T-cell (primary cell): ENCODE data around the gene GABRB3. TPM values are rescaled to one million over a fixed set of nuclear protein-coding genes. Genes with fewer than 3 reads are reported as not detected.
"Not testable (repeated sequence)": the region's sequence is repeated elsewhere in the genome, so short reads cannot be mapped to it uniquely, and the experiment has no call there.

Experiments
- ATAC-seq, 4 experiments: fragments of 200-7000 bp in 3 of 4; fragments of 150-1000 bp in 1 of 4; cut with Tn5 transposase; replicated peaks in 1 of 4; 1 replicate in 3 of 4; 2 replicates in 1 of 4; pipeline ENCODE4 v1.10.0; 2021; ENCODE audit warnings: moderate library complexity in 3 of 4, mild to moderate bottlenecking in 2 of 4, moderate number of reproducible peaks in 1 of 4
- CTCF ChIA-PET, 2 donors: fragments of 300-600 bp; sonication (Branson Sonifier 250); formaldehyde crosslinking; loops; one replicate each; lab custom pipeline; 2022; ENCODE audit warnings: antibody characterized with exemption in 2 of 2; lab: Charles Lee
- POLR2A ChIA-PET, 2 donors: fragments of 300-600 bp; sonication (Branson Sonifier 250); formaldehyde crosslinking; loops; one replicate each; lab custom pipeline; 2022; ENCODE audit warnings: antibody characterized with exemption in 2 of 2; lab: Charles Lee
- DNase-seq, 35 experiments: peaks; one replicate each; pipeline versions ENCODE4 v3.0.0 to v3.0.0-alpha.2; 2013 to 2023
- H3K27ac ChIP-seq: one replicate; pipeline ENCODE4 v1.5.1; 2013; ENCODE audit warnings: low read length
- H3K27me3 ChIP-seq, 2 experiments: replicated peaks in 1 of 2; 1 replicate in 1 of 2; 2 replicates in 1 of 2; pipeline versions ENCODE4 v1.6.1 to v1.7.0; 2013; ENCODE audit warnings: low read length in 1 of 2, mixed read lengths in 1 of 2; ENCODE audit not compliant: control insufficient read depth in 2 of 2, insufficient read depth in 2 of 2; ENCODE audit errors: extremely low read depth in 1 of 2
- H3K36me3 ChIP-seq, 2 donors: 1 replicate in 1 of 2; 2 replicates in 1 of 2; pipeline versions ENCODE4 v1.6.1 to v1.7.0; 2013; ENCODE audit warnings: low read length in 1 of 2; ENCODE audit not compliant: control insufficient read depth in 2 of 2, insufficient read depth in 1 of 2; ENCODE audit errors: extremely low read depth in 1 of 2
- H3K4me1 ChIP-seq, 2 experiments: 1 replicate in 1 of 2; 2 replicates in 1 of 2; pipeline versions ENCODE4 v1.6.1 to v1.7.0; 2013; ENCODE audit warnings: low read length in 2 of 2, mixed read lengths in 1 of 2; ENCODE audit not compliant: insufficient read depth in 2 of 2, control insufficient read depth in 1 of 2; ENCODE audit errors: extremely low read depth in 1 of 2
- H3K4me3 ChIP-seq, 2 donors: 1 replicate in 1 of 2; 2 replicates in 1 of 2; pipeline versions ENCODE4 v1.5.1 to v1.7.0; 2013; ENCODE audit warnings: mild to moderate bottlenecking in 2 of 2, low read length in 1 of 2, moderate library complexity in 1 of 2; ENCODE audit not compliant: control insufficient read depth in 1 of 2; ENCODE audit errors: extremely low read depth in 1 of 2
- H3K9me3 ChIP-seq: 2 replicates; pipeline ENCODE4 v1.7.0; 2013
- H3K27ac Mint-ChIP-seq, 2 donors: one replicate each; pipeline ENCODE4 v1.8.0; 2020 to 2021; ENCODE audit warnings: mild to moderate bottlenecking in 2 of 2, mixed read lengths in 2 of 2
- H3K27me3 Mint-ChIP-seq, 2 donors: one replicate each; pipeline ENCODE4 v1.8.0; 2021 to 2022; ENCODE audit warnings: mixed read lengths in 2 of 2
- H3K36me3 Mint-ChIP-seq: one replicate; pipeline ENCODE4 v1.8.0; 2021; ENCODE audit warnings: mixed read lengths
- H3K4me1 Mint-ChIP-seq, 3 donors: one replicate each; pipeline ENCODE4 v1.8.0; 2020 to 2022; ENCODE audit warnings: mixed read lengths in 3 of 3, mild to moderate bottlenecking in 1 of 3
- H3K4me3 Mint-ChIP-seq, 3 donors: one replicate each; pipeline ENCODE4 v1.8.0; 2020 to 2022; ENCODE audit warnings: mild to moderate bottlenecking in 3 of 3, mixed read lengths in 3 of 3, moderate library complexity in 3 of 3
- H3K9me3 Mint-ChIP-seq, 3 donors: one replicate each; pipeline ENCODE4 v1.8.0; 2020 to 2022; ENCODE audit warnings: mixed read lengths in 3 of 3
- WGBS: methylation state at CpG from one replicate; pipeline ENCODE4 v1.1.5; 2013; ENCODE audit warnings: missing lambda C conversion rate; ENCODE audit not compliant: insufficient coverage; 5-methylcytosine and 5-hydroxymethylcytosine counted together
- total RNA-seq, 35 experiments: library from RNA in 6 of 35; stranded (reverse) in 6 of 35; fragments of 120-200 nt in 1 of 35; gene quantifications; one replicate each; pipeline versions ENCODE4 v1.2.1 to v1.2.4 and lab custom pipeline; 2013 to 2026

The GABRB3 gene
- total RNA-seq, 5 donors from 2014 or later (not counting 1 experiment from before 2014, with no cell fraction given): 0.23 to 0.76 (median 0.54) TPM; not detected in 2

- H3K36me3 ChIP-seq: no peaks in the 10 kb centered on the region
- H3K4me3 ChIP-seq: no peak overlapping the region
- 73% methylated on average over 5 of the region's 5 CpGs for WGBS
- H3K4me1 ChIP-seq: no peaks in the 10 kb centered on the region
- no peak overlapping the region for H3K27ac ChIP-seq
- no peaks in the 10 kb centered on the region for H3K9me3 ChIP-seq
- POLR2A ChIA-PET: no interaction called here
- no peak overlapping the region for H3K4me3 Mint-ChIP-seq
- DNase-seq (no peak), ATAC-seq (no peak)
- H3K4me1 Mint-ChIP-seq: no peaks in the 10 kb centered on the region
- H3K36me3 Mint-ChIP-seq: no peaks in the 10 kb centered on the region
- CTCF ChIA-PET: no interaction called here
- no peak overlapping the region for H3K27ac Mint-ChIP-seq
- peaks cover 18 to 36% (median 18%) of the 10 kb centered on the region in 3 donors for H3K9me3 Mint-ChIP-seq
- H3K27me3 Mint-ChIP-seq: peaks cover 0 to 6% of the 10 kb centered on the region in 2 donors
- peaks cover 0 to 4% of the 10 kb centered on the region in 2 experiments for H3K27me3 ChIP-seq
Observed at GRCh38 chr15:26729030-26729429, 43.8 kb downstream of the GABRB3 start.

DNA sequence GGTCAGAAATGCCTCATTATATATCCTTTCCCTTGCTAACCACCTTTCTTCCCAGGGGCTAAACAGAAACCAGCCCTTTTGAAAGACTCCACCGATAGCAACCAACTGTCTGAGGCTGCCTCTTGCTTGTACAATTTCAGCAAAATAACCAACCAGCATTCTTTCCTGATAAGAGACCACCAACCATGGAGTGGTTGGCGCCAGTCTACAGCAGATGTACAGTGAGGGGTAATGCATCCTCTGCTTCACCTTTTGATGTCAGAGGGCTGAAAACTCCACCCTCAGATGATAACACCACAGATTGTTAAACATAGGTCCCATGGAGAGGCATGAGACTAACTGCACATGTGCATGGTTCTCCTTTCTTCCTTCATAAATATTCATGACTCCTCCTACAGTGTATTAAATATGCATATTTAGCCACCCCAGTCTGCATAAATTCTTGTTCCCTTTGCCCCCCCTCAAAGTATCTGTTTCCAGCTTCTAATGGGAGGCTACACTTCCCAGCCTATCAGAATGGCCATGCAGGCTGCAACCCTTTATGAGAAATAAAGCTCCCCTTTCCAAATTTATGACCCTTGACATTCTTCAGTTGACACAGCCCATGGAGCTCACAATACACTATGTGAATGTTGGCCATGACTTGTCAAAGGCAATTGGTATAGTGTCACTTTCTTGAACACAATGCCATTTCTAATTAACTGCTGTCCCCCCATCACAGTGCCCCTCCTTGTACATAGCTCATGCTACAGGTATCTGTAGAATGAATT, 48.3 kb downstream of the GABRB3 start:
- Histone ChIP-seq H3K36me3 (no peaks in the 10 kb centered on the region), H3K9me3 (no peaks in the 10 kb centered on the region), H3K27me3 (peaks cover 0 to 4% of the 10 kb centered on the region in 2 experiments), H3K27ac (no peak overlapping the region), H3K4me1 (no peaks in the 10 kb centered on the region), H3K4me3 (no peak overlapping the region)
- Mint-ChIP-seq H3K4me1 (no peaks in the 10 kb centered on the region), H3K36me3 (no peaks in the 10 kb centered on the region), H3K27me3 (peaks cover 5 to 6% of the 10 kb centered on the region in 2 donors), H3K4me3 (no peak overlapping the region), H3K27ac (no peak overlapping the region), H3K9me3 (peaks cover 4 to 19% (median 17%) of the 10 kb centered on the region in 3 donors)
- CTCF ChIA-PET: no interaction called here
- no CpG with 5 or more reads among the region's 2 CpGs for WGBS
- POLR2A ChIA-PET: no interaction called here
- ATAC-seq (no peak), DNase-seq (no peak)

DNA sequence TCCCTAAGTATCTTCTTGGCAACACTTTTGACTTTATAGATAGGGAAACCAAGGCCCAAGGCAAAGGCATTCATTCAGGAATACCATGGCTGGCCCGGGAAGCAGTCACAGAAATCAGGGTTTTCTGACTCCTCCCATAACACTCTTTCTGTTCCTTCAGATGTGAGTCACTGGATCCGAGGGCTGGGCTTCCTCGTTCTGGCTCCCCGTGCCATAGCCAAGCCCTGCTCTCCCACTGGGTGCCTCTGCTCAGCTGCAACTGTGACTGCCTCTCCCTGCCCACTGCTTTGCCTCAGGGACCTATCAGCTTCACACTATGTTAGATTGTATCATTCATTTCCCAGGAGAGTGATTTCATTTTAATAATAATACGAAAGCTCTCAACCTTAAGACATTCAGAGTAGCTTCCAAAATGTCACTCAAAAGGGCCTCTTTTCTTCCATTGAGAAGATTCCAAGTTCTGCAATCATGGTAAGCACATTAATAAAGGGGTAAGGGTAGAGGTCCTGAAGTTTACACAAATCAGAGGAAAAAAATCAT, 50.2 kb downstream of the GABRB3 start:
- WGBS: 51% methylated on average over 4 of the region's 5 CpGs
- Histone ChIP-seq H3K27me3 (no peaks in the 10 kb centered on the region), H3K4me1 (no peaks in the 10 kb centered on the region), H3K27ac (no peak overlapping the region), H3K9me3 (no peaks in the 10 kb centered on the region), H3K36me3 (no peaks in the 10 kb centered on the region), H3K4me3 (no peak overlapping the region)
- ChIA-PET CTCF (no interaction called here), POLR2A (no interaction called here)
- H3K36me3 Mint-ChIP-seq: no peaks in the 10 kb centered on the region
- no peak overlapping the region for H3K4me3 Mint-ChIP-seq
- DNase-seq: no peak
- H3K27ac Mint-ChIP-seq: no peak overlapping the region
- peaks cover 4 to 7% of the 10 kb centered on the region in 2 donors for H3K27me3 Mint-ChIP-seq
- peaks cover 4 to 24% (median 17%) of the 10 kb centered on the region in 3 donors for H3K9me3 Mint-ChIP-seq
- no peak for ATAC-seq
- H3K4me1 Mint-ChIP-seq: no peaks in the 10 kb centered on the region

DNA sequence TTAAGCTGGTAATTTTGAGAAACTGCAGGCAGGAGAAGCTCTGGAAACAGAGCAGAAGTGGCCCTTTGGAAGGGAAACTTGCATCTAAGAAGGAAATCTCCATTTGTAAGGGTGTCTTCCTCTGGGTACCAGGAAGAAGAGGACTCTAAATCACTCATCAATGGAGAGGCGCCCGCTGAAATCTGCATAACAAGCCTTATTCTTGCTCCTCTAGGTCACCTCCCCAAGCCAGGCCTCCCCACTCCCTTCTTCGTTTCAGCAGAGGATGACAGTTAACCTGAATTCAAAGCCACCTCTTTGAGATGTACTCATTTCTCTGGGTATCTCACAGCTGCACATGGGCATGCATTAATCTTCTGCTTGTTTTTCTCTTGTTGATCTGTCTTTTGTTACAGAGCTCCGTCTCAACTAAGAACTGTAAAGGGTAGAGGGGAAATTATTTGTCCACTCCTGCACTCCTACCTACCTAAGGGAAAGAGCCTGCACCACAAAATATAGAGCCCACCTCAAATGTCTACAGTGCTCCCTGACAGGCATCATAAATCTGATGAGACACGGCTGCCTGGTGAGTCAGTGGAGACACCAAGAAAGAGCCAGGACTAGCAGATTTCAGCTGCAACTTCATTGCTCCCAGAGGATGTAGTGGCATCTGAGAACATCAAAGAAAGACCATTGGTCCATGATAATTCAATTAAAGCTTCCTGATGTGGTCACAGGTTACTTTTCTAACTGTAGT, 51.5 kb downstream of the GABRB3 start:
- H3K4me3 ChIP-seq: no peak overlapping the region

GRCh38 chr15:26720546-26720945, 52.3 kb downstream of the GABRB3 start:
- peaks cover 9 to 28% (median 22%) of the 10 kb centered on the region in 3 donors for H3K9me3 Mint-ChIP-seq

More for the DNA sequence above, 51.5 kb downstream of the GABRB3 start:
- Histone ChIP-seq H3K9me3 (no peaks in the 10 kb centered on the region), H3K27ac (no peak overlapping the region), H3K36me3 (no peaks in the 10 kb centered on the region), H3K4me1 (no peaks in the 10 kb centered on the region), H3K27me3 (no peaks in the 10 kb centered on the region)
- no peak overlapping the region for H3K27ac Mint-ChIP-seq
- no peaks in the 10 kb centered on the region for H3K36me3 Mint-ChIP-seq
- H3K4me3 Mint-ChIP-seq: no peak overlapping the region
- ChIA-PET POLR2A (no interaction called here), CTCF (no interaction called here)
- DNase-seq (no peak), ATAC-seq (no peak)
- H3K27me3 Mint-ChIP-seq: peaks cover 0 to 7% of the 10 kb centered on the region in 2 donors
- WGBS: 18% methylated on average over 4 of the region's 5 CpGs
- H3K9me3 Mint-ChIP-seq: peaks cover 9 to 27% (median 20%) of the 10 kb centered on the region in 3 donors
- no peaks in the 10 kb centered on the region for H3K4me1 Mint-ChIP-seq

GRCh38 chr15:26719866-26720265, 53.0 kb downstream of the GABRB3 start:
- ATAC-seq, POLR2A ChIA-PET, H3K27me3 ChIP-seq: not testable (repeated sequence)

More at GRCh38 chr15:26720546-26720945, 52.3 kb downstream of the GABRB3 start:
- H3K36me3 ChIP-seq: no peaks in the 10 kb centered on the region
- CTCF ChIA-PET: no interaction called here
- Mint-ChIP-seq H3K27ac (no peak overlapping the region), H3K4me3 (no peak overlapping the region), H3K27me3 (peaks cover 0 to 7% of the 10 kb centered on the region in 2 donors), H3K4me1 (no peaks in the 10 kb centered on the region), H3K36me3 (no peaks in the 10 kb centered on the region)
- H3K9me3 ChIP-seq: no peaks in the 10 kb centered on the region
- no peak overlapping the region for H3K27ac ChIP-seq
- WGBS: no CpG with 5 or more reads among the region's 5 CpGs
- DNase-seq (no peak), ATAC-seq (no peak)
- POLR2A ChIA-PET: no interaction called here
- H3K27me3 ChIP-seq: no peaks in the 10 kb centered on the region
- no peak overlapping the region for H3K4me3 ChIP-seq
- H3K4me1 ChIP-seq: no peaks in the 10 kb centered on the region

More at GRCh38 chr15:26719866-26720265, 53.0 kb downstream of the GABRB3 start:
- H3K4me3 Mint-ChIP-seq, H3K27ac ChIP-seq, DNase-seq, H3K27ac Mint-ChIP-seq, H3K4me1 Mint-ChIP-seq, CTCF ChIA-PET, H3K27me3 Mint-ChIP-seq, H3K4me3 ChIP-seq, H3K9me3 ChIP-seq, H3K4me1 ChIP-seq, H3K36me3 ChIP-seq, H3K36me3 Mint-ChIP-seq: not testable (repeated sequence)
- WGBS: 23% methylated on average over 5 of the region's 5 CpGs
- H3K9me3 Mint-ChIP-seq: peaks cover 9 to 28% (median 22%) of the 10 kb centered on the region in 3 donors
